ENCODE results near the gene FAF1.
"Not testable (repeated sequence)": the region's sequence is repeated elsewhere in the genome, so short reads cannot be mapped to it uniquely, and the experiment has no call there.

FAF1 gene

DNA sequence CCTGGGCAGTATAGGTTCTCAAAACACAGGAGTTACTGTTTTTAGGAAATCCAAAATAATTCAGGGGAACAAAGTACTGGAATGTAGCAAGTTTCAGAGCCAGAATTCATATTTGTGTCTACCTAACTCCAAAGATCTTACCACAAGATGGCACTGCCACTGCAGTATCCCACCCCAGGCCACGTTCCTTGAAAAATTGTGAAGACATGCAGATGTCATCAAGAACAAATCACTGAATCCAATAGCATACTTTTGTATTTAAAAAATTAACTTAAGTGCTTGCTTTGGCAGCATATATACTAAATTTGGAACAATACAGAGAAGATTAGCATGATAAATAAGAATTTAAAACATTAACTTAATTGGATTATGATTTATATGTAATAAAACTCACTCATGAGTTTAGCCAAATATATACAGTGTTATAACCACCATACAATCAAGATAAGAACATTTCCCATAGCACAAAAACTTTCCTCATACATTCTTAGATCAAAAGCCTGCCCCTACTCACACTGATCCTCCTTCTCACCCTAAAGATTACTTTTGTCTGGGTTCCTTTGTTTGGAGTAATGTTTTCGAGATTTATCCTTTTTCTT lies 209.9 kb downstream of the FAF1 start:
- Mint-ChIP-seq H3K27me3 (no peaks in the 10 kb centered on the region), H3K36me3 (ENCODE audit: low read depth) (peaks cover 22% of the 10 kb centered on the region), H3K4me1 (ENCODE audit: low read depth) (peaks cover 3% of the 10 kb centered on the region), H3K9me3 (no peaks in the 10 kb centered on the region), H3K4me3 (no peak overlapping the region), H3K27ac (no peak overlapping the region)
- intact Hi-C loops (cut with micrococcal nuclease) = no loop called here

DNA sequence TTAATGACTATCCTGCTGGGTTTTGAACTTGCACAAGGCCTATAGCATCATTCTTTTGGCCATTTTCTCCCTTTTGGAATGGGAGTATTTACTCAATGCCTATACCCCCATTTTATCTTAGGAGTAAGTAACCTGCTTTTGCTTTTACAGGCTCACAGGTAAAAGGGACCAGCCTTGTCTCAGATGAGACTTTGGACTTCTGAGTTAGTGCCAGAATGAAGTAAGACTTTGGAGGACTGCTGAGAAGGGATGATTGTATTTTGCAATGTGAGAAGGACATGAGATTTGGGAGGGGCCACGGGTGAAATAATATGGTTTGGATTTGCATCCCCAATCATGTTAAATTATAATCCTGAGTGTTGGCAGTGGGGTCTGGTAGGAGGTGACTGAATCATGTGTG lies 212.7 kb downstream of the FAF1 start:
- no peaks in the 10 kb centered on the region for H3K27me3 Mint-ChIP-seq
- H3K4me1 Mint-ChIP-seq (ENCODE audit: low read depth) = peaks cover 3% of the 10 kb centered on the region
- H3K27ac Mint-ChIP-seq = no peak overlapping the region
- peaks cover 29% of the 10 kb centered on the region for H3K36me3 Mint-ChIP-seq (ENCODE audit: low read depth)
- no peak overlapping the region for H3K4me3 Mint-ChIP-seq
- intact Hi-C loops (cut with micrococcal nuclease) = no loop called here
- H3K9me3 Mint-ChIP-seq = no peaks in the 10 kb centered on the region

DNA sequence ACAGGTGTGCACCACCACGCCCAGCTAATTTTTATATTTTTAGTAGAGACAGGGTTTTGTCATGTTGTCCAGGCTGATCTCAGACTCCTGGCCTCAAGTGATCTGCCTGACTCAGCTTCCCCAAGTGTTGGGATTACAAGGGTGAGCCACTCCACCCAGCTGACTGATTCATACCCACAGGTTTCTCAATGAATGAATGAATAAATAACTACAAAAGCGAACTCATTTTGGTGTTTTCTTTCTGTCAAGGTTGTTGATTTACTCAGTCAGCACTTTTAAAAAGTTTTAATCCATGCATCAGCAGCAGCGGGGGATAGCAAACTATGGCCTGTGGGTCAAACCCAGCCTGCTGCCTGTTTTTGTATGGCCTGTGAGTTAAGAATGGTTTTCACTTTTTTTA lies 217.5 kb downstream of the FAF1 start:
- Mint-ChIP-seq H3K36me3 (ENCODE audit: low read depth) (peaks cover 45% of the 10 kb centered on the region), H3K4me1 (ENCODE audit: low read depth) (peaks cover 3% of the 10 kb centered on the region), H3K27ac (no peak overlapping the region), H3K27me3 (no peaks in the 10 kb centered on the region), H3K4me3 (no peak overlapping the region), H3K9me3 (no peaks in the 10 kb centered on the region)
- intact Hi-C loops (cut with micrococcal nuclease) = no loop called here

DNA sequence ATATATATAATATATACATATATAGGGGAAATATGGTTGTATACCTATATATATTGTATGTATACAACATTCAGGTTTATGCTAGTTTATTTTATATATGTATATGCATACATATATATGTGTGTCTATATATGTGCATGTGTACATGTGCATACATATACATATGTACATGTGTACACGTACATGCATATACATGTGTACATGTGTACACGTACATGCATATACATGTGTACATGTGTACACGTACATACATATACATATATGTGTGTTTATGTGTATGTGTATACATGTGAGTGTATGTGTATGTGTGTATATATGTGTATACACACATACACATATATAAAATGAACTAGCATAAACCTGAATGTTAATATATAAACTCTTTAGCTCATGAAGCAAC lies 220.9 kb downstream of the FAF1 start:
- H3K4me3 Mint-ChIP-seq = no peak overlapping the region
- H3K9me3 Mint-ChIP-seq = peaks cover 3% of the 10 kb centered on the region
- no peak overlapping the region for H3K27ac Mint-ChIP-seq
- intact Hi-C loops (cut with micrococcal nuclease) = loop anchor here (10.0 kb wide), 1 partner anchor 374 kb away; no protein-coding TSS in a partner anchor
- H3K27me3 Mint-ChIP-seq = no peaks in the 10 kb centered on the region
- H3K4me1 Mint-ChIP-seq (ENCODE audit: low read depth) = peaks cover 2% of the 10 kb centered on the region
- peaks cover 51% of the 10 kb centered on the region for H3K36me3 Mint-ChIP-seq (ENCODE audit: low read depth)

DNA sequence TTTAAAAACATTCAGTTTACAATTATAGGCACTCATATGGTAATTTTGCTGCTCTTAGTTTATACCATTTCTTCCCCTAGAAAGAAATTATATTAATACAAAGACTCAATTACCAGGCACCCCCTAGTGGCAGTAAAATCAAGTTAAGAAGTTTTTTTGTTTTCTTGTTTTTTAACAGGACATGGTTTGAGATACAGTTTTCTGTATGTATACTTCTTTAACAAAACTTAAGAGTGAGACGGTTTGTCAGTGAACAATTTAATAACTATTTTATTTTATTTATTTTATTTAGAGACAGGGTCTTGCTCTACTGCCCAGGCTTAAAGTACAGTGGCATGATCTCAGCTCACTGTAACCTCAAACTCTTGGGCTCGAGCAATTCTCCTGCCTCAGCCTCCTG lies 224.6 kb downstream of the FAF1 start:
- Mint-ChIP-seq H3K27me3 (no peaks in the 10 kb centered on the region), H3K4me3 (no peak overlapping the region), H3K4me1 (ENCODE audit: low read depth) (peaks cover 27% of the 10 kb centered on the region), H3K27ac (no peak overlapping the region), H3K36me3 (ENCODE audit: low read depth) (peaks cover 18% of the 10 kb centered on the region), H3K9me3 (peaks cover 9% of the 10 kb centered on the region)
- intact Hi-C loops (cut with micrococcal nuclease) = loop anchor here (10.0 kb wide), 1 partner anchor 371 kb away; no protein-coding TSS in a partner anchor

DNA sequence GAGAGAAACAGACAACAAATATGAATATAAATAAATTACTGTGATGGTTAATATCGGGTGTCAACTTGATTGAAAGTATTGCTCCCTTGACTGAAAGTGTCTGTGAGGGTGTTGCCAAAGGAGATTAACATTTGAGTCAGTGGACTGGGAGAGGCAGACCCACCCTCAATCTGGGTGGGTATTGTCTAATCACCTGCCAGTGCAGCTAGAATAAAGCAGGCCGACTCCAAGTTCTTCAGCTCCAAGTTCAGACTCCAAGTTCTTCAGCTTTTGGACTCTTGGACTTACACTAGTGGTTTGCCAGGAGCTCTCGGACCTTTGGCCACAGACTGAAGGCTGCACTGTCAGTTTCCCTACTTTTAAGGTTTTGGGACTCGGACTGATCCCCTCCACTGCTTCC lies 232.5 kb downstream of the FAF1 start:
- H3K36me3 Mint-ChIP-seq (ENCODE audit: low read depth); intact Hi-C loops (cut with micrococcal nuclease); H3K4me3 Mint-ChIP-seq; H3K27me3 Mint-ChIP-seq; H3K27ac Mint-ChIP-seq; H3K9me3 Mint-ChIP-seq: not testable (repeated sequence)
- H3K4me1 Mint-ChIP-seq (ENCODE audit: low read depth) = peaks cover 30% of the 10 kb centered on the region

DNA sequence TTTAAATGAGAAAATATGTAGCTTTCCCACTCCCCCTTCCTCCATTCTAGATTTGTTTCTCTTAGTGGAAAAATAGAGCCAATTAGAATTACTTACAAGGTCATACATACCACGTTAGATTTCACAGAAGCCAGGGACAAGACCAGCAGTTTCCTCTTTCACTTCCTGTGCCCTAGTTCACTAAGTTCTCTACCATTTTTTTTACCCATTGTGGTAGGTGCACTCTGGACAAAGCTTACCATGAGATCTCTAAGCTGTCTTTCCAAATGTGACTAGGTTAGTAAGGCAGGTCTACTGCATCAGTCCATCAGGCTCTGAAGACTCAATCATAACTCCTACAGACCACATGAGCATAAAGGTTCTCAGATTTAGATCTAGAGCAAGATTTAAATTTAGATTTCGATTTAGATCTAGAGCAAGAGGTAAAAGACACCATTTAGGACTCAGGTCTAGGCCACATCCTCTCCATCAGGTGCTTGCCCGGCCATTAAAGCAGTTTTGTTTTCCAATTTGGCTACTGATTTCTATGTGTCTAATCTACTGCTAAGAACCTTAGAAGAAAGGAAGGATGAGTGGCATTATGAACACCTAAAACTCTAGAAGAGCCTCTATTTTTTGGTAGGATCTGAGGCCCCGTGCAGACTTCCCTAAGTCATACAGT lies 235.3 kb downstream of the FAF1 start:
- H3K36me3 Mint-ChIP-seq (ENCODE audit: low read depth) = peaks cover 7% of the 10 kb centered on the region
- H3K4me3 Mint-ChIP-seq = no peak overlapping the region
- intact Hi-C loops (cut with micrococcal nuclease) = no loop called here
- no peak overlapping the region for H3K27ac Mint-ChIP-seq
- H3K27me3 Mint-ChIP-seq = no peaks in the 10 kb centered on the region
- H3K4me1 Mint-ChIP-seq (ENCODE audit: low read depth) = peaks cover 21% of the 10 kb centered on the region
- no peaks in the 10 kb centered on the region for H3K9me3 Mint-ChIP-seq

DNA sequence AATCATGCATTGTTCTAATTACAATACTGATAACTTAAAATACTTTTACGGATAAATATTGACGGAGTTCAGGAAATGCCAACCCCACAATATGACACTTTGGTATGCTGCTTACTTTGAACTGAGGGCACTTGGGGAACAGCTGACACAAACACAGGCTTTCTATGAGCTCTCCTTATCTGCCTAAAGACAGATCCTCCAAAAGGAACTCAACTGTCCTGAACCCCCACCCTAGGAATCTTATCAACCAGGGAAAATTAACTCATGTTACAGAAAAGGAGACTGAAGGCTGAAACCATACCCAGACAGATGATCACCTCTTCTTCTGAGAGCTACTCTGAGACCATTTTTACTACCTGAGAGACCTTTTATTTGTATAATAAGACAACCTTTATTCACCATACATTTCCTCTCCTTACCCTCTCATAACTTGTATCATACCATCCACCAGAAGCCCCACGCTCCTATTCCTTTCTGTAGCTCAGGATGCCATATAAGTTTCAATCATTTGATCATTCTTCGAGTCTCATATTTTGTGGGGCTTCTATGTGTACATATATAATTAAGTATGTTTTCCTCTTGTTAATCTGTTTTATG lies 239.5 kb downstream of the FAF1 start:
- intact Hi-C loops (cut with micrococcal nuclease) = no loop called here
- no peak overlapping the region for H3K27ac Mint-ChIP-seq

DNA sequence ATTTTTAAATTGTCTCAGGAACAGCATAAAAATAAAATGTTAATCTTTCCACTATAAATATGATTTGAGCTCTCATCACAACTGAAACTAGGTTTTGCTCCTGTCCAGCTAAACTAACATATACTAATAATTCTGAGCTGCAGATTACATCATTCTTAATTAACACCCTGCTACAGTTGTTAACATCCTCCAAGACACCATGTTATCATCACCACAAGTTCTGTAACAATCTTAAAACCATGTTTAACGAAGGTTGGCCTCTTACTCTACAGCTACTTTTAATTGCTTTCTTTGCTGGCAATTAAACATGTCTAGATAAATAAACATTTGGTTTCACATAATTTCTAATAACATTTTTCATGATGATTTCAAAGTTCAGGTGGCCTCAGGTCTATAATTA lies 240.9 kb downstream of the FAF1 start:
- H3K27me3 Mint-ChIP-seq = no peaks in the 10 kb centered on the region
- no peak overlapping the region for H3K27ac Mint-ChIP-seq
- peaks cover 9% of the 10 kb centered on the region for H3K36me3 Mint-ChIP-seq (ENCODE audit: low read depth)
- H3K4me1 Mint-ChIP-seq (ENCODE audit: low read depth) = peaks cover 12% of the 10 kb centered on the region
- H3K9me3 Mint-ChIP-seq = peaks cover 9% of the 10 kb centered on the region
- H3K4me3 Mint-ChIP-seq = no peak overlapping the region
- intact Hi-C loops (cut with micrococcal nuclease) = no loop called here

More for the DNA sequence above, 239.5 kb downstream of the FAF1 start:
- peaks cover 9% of the 10 kb centered on the region for H3K36me3 Mint-ChIP-seq (ENCODE audit: low read depth)
- no peaks in the 10 kb centered on the region for H3K27me3 Mint-ChIP-seq
- H3K4me1 Mint-ChIP-seq (ENCODE audit: low read depth) = peaks cover 21% of the 10 kb centered on the region
- H3K9me3 Mint-ChIP-seq = peaks cover 9% of the 10 kb centered on the region
- no peak overlapping the region for H3K4me3 Mint-ChIP-seq

DNA sequence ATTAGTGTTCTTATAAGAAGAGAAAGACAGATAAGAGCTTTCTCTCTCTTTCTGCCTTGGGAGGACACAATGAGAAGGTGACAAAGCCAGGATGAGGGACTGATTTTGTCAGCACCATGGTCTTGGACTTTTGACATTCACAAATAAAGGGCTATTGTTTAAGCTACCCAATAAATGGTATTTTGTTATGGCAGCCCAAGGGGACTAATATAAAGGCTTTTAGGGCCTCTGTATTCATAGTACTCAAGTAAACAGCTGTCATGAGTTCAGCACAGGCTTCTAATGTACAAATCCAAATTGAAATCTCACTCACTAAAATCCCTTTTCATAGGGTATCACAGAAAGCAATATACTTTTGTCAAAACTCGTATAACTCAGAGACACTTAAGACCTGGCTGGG lies 242.7 kb downstream of the FAF1 start:
- no peaks in the 10 kb centered on the region for H3K27me3 Mint-ChIP-seq
- intact Hi-C loops (cut with micrococcal nuclease) = no loop called here
- H3K9me3 Mint-ChIP-seq = peaks cover 9% of the 10 kb centered on the region
- no peaks in the 10 kb centered on the region for H3K4me1 Mint-ChIP-seq (ENCODE audit: low read depth)
- H3K36me3 Mint-ChIP-seq (ENCODE audit: low read depth) = peaks cover 9% of the 10 kb centered on the region
- H3K4me3 Mint-ChIP-seq = no peak overlapping the region
- H3K27ac Mint-ChIP-seq = no peak overlapping the region

DNA sequence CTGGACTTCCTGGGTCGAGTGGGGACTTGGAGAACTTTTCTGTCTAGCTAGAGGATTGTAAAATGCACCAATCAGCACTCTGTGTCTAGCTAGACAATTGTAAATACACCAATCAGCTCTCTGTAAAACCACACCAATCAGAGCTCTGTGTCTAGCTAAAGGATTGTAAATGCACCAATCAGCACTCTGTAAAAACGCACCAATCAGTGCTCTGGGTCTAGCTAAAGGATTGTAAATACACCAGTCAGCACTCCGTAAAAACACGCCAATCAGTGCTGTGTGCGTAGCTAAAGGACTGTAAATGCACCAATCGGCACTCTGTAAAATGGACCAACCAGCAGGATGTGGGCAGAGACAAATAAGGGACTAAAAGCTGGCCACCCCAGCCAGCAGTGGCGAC lies 243.6 kb downstream of the FAF1 start:
- H3K36me3 Mint-ChIP-seq (ENCODE audit: low read depth); H3K4me1 Mint-ChIP-seq (ENCODE audit: low read depth); H3K9me3 Mint-ChIP-seq; intact Hi-C loops (cut with micrococcal nuclease); H3K27me3 Mint-ChIP-seq; H3K4me3 Mint-ChIP-seq; H3K27ac Mint-ChIP-seq: not testable (repeated sequence)

DNA sequence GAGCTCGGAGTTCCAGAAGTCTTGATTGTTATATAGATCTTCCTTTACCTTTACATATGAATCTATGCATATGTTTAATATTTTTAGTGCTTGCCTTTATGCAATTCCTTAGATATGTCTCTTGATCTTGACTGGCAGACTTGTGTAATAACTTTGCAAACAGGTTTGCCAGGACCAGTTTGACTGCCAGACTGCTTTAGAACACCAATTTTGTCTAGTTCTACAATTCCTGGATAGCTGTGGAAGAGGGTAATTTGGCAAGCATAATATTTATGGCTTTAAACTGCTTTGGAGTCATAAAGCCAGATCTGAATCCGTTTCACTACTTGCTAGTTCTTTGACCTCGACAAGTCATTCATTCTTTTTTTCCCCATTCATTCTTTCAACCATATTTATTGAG lies 250.0 kb downstream of the FAF1 start:
- Mint-ChIP-seq H3K4me1 (ENCODE audit: low read depth) (no peaks in the 10 kb centered on the region), H3K27me3 (no peaks in the 10 kb centered on the region), H3K4me3 (no peak overlapping the region), H3K27ac (no peak overlapping the region), H3K36me3 (ENCODE audit: low read depth) (no peaks in the 10 kb centered on the region), H3K9me3 (no peaks in the 10 kb centered on the region)
- intact Hi-C loops (cut with micrococcal nuclease) = no loop called here

DNA sequence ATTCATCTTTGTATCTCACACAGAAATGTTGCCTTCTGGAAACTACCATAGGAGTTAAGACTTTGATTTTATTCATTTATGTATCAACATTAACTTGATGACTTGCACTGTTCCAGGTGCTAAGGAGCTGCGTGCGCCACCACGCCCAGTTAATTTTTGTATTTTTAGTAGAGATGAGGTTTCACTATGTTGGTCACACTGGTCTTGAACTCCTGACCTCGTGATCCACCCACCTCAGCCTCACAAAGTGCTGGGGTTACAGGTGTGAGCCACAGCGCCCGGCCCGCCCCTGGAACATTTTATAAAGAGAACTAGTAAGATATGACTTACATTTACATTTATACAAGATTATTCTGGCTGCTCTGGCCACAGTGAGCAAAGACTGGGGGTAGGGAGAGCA lies 252.2 kb downstream of the FAF1 start:
- Mint-ChIP-seq H3K4me3 (no peak overlapping the region), H3K27ac (no peak overlapping the region), H3K9me3 (no peaks in the 10 kb centered on the region), H3K27me3 (no peaks in the 10 kb centered on the region), H3K4me1 (ENCODE audit: low read depth) (no peaks in the 10 kb centered on the region), H3K36me3 (ENCODE audit: low read depth) (no peaks in the 10 kb centered on the region)
- intact Hi-C loops (cut with micrococcal nuclease) = no loop called here

DNA sequence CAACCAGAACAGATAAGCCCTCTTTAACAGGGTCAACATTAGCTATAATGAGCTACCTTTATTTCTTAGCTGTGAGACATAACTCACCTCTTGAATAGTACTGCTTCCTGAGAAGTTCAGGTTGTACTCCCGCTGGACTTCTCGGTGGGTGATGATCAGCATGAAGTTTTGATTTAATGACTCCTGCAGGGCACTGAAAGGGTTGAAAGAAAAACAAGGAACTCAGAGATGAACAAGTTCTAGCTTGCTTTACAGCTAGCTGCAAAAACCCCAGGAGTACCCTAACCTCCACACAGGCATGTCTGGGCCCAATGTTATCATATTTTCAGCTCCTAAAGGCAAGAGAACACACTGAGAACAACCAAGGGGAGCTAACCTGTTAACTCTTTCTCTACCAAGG lies 254.4 kb downstream of the FAF1 start:
- no peaks in the 10 kb centered on the region for H3K36me3 Mint-ChIP-seq (ENCODE audit: low read depth)
- no peak overlapping the region for H3K4me3 Mint-ChIP-seq
- H3K9me3 Mint-ChIP-seq = no peaks in the 10 kb centered on the region
- H3K27me3 Mint-ChIP-seq = no peaks in the 10 kb centered on the region
- intact Hi-C loops (cut with micrococcal nuclease) = no loop called here
- no peaks in the 10 kb centered on the region for H3K4me1 Mint-ChIP-seq (ENCODE audit: low read depth)
- H3K27ac Mint-ChIP-seq = no peak overlapping the region

DNA sequence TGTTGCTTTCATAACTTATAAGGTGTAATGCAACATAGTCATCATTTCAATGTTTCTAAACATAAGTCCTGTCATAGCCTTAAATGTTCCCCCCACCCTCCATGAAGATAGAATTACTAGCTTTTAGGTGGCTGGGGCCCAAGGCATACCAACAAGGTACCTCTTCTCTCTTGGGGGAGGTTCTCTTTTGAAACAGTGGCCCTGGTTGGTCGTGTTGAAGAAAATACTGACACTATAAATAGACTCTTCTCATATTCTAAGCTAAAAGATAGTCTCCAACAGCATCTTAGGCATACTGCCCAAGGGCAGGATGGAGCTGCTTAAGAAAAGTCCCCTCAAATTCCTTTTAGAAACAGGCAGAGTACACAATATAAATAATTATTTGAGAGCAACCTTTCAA lies 255.0 kb downstream of the FAF1 start:
- intact Hi-C loops (cut with micrococcal nuclease) = no loop called here
- no peak overlapping the region for H3K4me3 Mint-ChIP-seq
- H3K9me3 Mint-ChIP-seq = no peaks in the 10 kb centered on the region
- no peaks in the 10 kb centered on the region for H3K4me1 Mint-ChIP-seq (ENCODE audit: low read depth)
- H3K27ac Mint-ChIP-seq = no peak overlapping the region
- H3K27me3 Mint-ChIP-seq = no peaks in the 10 kb centered on the region
- H3K36me3 Mint-ChIP-seq (ENCODE audit: low read depth) = peaks cover 5% of the 10 kb centered on the region
